GM23338 (cell line): ENCODE data around the gene MAD1L1.

Source experiments
- CTCF ChIP-seq, 2 experiments: fragments of 200-600 bp in 1 of 2; sonication (generic) in 1 of 2; conservative IDR thresholded peaks; 2 replicates each; pipeline versions ENCODE4 v1.5.1 to v1.6.1; 2016 to 2017; ENCODE audit warnings: antibody characterized with exemption in 2 of 2, low read depth in 2 of 2, mild to moderate bottlenecking in 2 of 2, moderate library complexity in 1 of 2
- EZH2 ChIP-seq: fragments of 200-600 bp; sonication (generic); IDR thresholded peaks from one replicate; pipeline ENCODE4 v1.8.0; 2017; ENCODE audit warnings: antibody characterized with exemption, mild to moderate bottlenecking, low read depth; ENCODE audit not compliant: unreplicated experiment

GRCh38 chr7:2129323-2130095 is 103.2 kb downstream of the MAD1L1 start:
- TF ChIP-seq EZH2 (no peak), CTCF (conservative IDR thresholded peaks at IDR 0.05; ENCODE audit: low read depth in 2 of 2) (no peak)
